Stromal cell of bone marrow (primary cell): Measurements from ENCODE around the gene REPS1.
"Not testable (repeated sequence)": the region's sequence is repeated elsewhere in the genome, so short reads cannot be mapped to it uniquely, and the experiment has no call there.

ENCODE experiments used
- DNase-seq: peaks from one replicate; pipeline ENCODE4 v3.0.0-alpha.2; 2012; ENCODE audit warnings: low read depth

Gene REPS1

GRCh38 chr6:138970159-138970558 is 17.9 kb downstream of the REPS1 start:
- DNase-seq, result no peak

GRCh38 chr6:138966870-138967269 is 21.2 kb downstream of the REPS1 start:
- DNase-seq, result no peak

GRCh38 chr6:138965971-138966370 is 22.1 kb downstream of the REPS1 start:
- DNase-seq, result no peak

GRCh38 chr6:138965291-138965874 is 22.7 kb downstream of the REPS1 start:
- no peak for DNase-seq

GRCh38 chr6:138964012-138964411 is 24.0 kb downstream of the REPS1 start:
- no peak for DNase-seq

- no peak for DNase-seq
These were observed 24.5 kb downstream of the REPS1 start for GRCh38 chr6:138963531-138963930.

- no peak for DNase-seq
These were observed 24.9 kb downstream of the REPS1 start for GRCh38 chr6:138963119-138963518.

GRCh38 chr6:138959521-138959920 is 28.5 kb downstream of the REPS1 start:
- no peak for DNase-seq

GRCh38 chr6:138958595-138958994 is 29.5 kb downstream of the REPS1 start:
- DNase-seq, result no peak

GRCh38 chr6:138957903-138958302 is 30.1 kb downstream of the REPS1 start:
- DNase-seq, result no peak

- DNase-seq, result no peak
These were observed 30.6 kb downstream of the REPS1 start for GRCh38 chr6:138957484-138957883.

GRCh38 chr6:138956244-138956924 is 31.7 kb downstream of the REPS1 start:
- no peak for DNase-seq

GRCh38 chr6:138955262-138955661 is 32.8 kb downstream of the REPS1 start:
- no peak for DNase-seq

- DNase-seq, result no peak
These were observed 34.6 kb downstream of the REPS1 start for GRCh38 chr6:138953451-138953850.

GRCh38 chr6:138948546-138949179 is 39.4 kb downstream of the REPS1 start:
- no peak for DNase-seq

- DNase-seq, result no peak
These were observed 40.0 kb downstream of the REPS1 start for GRCh38 chr6:138948004-138948403.

GRCh38 chr6:138945354-138945753 is 42.7 kb downstream of the REPS1 start:
- no peak for DNase-seq

- DNase-seq, result peak; percentile 22
These were observed 43.6 kb downstream of the REPS1 start for GRCh38 chr6:138944412-138944811.

- no peak for DNase-seq
These were observed 44.9 kb downstream of the REPS1 start for GRCh38 chr6:138943089-138943625.

GRCh38 chr6:138936873-138937272 is 51.2 kb downstream of the REPS1 start:
- DNase-seq, result not testable (repeated sequence)

GRCh38 chr6:138931660-138932059 is 56.4 kb downstream of the REPS1 start:
- DNase-seq, result no peak

- DNase-seq, result no peak
These were observed 61.5 kb downstream of the REPS1 start for GRCh38 chr6:138926579-138926978.

GRCh38 chr6:138925806-138926205 is 62.2 kb downstream of the REPS1 start:
- no peak for DNase-seq
